Stomach (tissue), 4 donors: ENCODE measurements around the gene PRTN3.
"Not testable (repeated sequence)": the region's sequence is repeated elsewhere in the genome, so short reads cannot be mapped to it uniquely, and the experiment has no call there.

Experiments
- CTCF ChIP-seq, 7 experiments: fragments of 450-650 bp in 4 of 7; fragments of 200-600 bp in 3 of 7; sonication (generic) in 3 of 7; IDR thresholded peaks; one replicate each; pipeline ENCODE4 v1.5.1; 2016 to 2019; ENCODE audit warnings: antibody characterized with exemption in 7 of 7, control low read depth in 2 of 7, mild to moderate bottlenecking in 1 of 7
- EP300 ChIP-seq: sonication (generic); formaldehyde crosslinking; IDR thresholded peaks from one replicate; pipeline ENCODE4 v1.6.1; 2017; ENCODE audit warnings: antibody characterized with exemption
- POLR2A ChIP-seq, 4 donors: fragments of 450-650 bp; IDR thresholded peaks; one replicate each; pipeline ENCODE4 v1.6.1; 2016; ENCODE audit warnings: antibody characterized with exemption in 4 of 4, control low read depth in 2 of 4, mild to moderate bottlenecking in 1 of 4, moderate library complexity in 1 of 4
- POLR2AphosphoS5 ChIP-seq, 3 donors: sonication (generic); formaldehyde crosslinking; IDR thresholded peaks; one replicate each; pipeline ENCODE4 v1.6.1; 2016; ENCODE audit warnings: antibody characterized with exemption in 3 of 3

- TF ChIP-seq POLR2AphosphoS5 (IDR thresholded peaks at IDR 0.05); CTCF (IDR thresholded peaks at IDR 0.05); POLR2A (IDR thresholded peaks at IDR 0.05); EP300: not testable (repeated sequence)
These were observed 2.0 kb downstream of the PRTN3 start for GRCh38 chr19:842802-843179.
